Astrocyte of the hippocampus (primary cell): ENCODE data around the gene NIFK.
"Not testable (repeated sequence)": the region's sequence is repeated elsewhere in the genome, so short reads cannot be mapped to it uniquely, and the experiment has no call there.

Experiments
- DNase-seq: peaks from one replicate; pipeline ENCODE4 v3.0.0; 2011; ENCODE audit warnings: low read depth, low spot score

NIFK gene

DNA sequence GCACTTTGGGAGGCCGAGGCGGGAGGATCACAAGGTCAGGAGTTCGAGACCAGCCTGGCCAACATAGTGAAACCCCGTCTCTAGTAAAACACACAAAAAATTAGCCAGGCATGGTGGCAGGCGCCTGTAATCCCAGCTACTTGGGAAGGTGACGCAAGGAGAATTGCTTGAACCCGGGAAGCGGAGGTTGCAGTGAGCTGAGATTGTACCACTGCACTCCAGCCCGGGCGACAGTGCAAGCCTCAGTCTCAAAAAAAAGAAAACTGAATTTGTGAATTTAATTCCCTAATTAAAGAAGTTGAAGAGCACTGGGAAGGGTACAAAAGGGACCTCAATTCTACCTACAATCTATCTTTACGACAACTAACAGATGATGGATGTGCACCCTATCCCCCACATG lies 2.1 kb downstream of the NIFK start:
- DNase-seq, result not testable (repeated sequence)

DNA sequence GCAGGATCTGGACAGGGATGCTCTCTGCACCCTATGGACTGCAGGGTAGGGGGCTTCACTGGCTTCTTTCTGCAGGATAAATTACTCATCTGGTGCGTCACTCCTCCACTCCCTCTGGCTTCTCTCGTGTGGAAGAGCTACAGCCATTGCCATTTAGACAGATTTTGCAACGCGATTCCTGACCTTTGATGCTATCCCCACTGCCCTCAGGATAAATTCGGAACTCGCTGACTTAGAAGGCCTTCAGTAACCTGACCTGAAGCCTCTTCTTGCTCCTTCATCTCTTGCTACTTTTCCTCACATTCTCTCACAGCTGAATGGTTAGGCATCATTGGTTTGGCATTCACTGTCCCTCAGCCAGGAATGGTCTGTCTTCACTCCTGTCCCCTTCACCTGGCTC lies 5.3 kb downstream of the NIFK start:
- DNase-seq, result no peak

DNA sequence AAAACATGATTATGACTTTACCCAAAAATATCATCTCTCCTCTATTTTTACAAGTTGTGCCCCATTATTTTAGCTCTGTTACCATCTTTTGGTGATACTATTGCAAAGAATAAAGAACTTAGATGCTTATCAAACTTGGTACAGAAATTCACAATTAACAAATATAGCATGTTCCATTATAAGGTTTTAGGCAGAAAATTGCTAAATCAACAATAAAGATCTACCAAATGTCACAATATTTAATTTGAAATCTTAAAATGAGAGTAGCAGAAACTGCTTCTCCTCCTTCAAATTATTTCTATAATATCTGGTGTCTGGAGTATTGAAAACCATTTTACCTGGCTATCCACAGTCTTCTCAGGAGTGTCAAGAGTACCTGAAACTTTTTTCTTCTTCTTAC lies 8.7 kb downstream of the NIFK start:
- DNase-seq, result no peak

DNA sequence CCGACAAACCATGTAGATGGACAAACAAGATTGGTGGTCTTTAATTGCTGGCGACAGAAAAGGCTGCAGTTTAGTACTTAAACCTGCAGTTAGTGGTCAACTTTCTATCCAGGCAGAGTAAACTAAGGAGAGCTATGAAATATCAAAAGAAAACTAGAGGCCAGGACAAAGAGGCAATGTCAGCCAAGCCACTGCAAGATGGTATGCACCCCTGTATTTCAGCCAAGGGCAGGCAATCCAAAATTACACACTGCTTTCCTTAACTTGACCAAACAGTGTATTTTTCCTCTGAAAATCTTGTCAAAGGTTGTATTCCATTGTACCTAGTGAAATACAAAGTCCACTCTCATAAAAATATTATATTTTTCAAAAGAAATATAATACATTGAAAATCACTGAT lies 9.3 kb downstream of the NIFK start:
- no peak for DNase-seq

DNA sequence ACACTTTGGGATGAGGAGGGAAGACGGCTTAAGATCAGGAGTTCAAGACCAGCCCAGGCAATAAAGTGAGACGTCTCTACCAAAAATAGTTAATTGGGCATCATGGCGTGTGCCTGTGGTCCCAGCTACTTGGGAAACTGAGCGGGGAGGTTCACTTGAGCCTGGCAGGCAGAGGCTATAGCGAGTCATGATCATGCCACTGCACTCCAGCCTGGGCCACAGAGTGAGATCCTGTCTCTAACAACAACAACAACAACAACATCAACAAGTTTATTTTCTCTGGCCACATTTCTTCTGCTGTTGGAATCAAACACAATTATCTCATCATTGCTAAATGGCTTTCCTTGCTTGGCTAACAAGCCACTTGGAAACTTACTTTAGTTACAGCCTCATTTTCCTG lies 13.4 kb downstream of the NIFK start:
- DNase-seq, result no peak

DNA sequence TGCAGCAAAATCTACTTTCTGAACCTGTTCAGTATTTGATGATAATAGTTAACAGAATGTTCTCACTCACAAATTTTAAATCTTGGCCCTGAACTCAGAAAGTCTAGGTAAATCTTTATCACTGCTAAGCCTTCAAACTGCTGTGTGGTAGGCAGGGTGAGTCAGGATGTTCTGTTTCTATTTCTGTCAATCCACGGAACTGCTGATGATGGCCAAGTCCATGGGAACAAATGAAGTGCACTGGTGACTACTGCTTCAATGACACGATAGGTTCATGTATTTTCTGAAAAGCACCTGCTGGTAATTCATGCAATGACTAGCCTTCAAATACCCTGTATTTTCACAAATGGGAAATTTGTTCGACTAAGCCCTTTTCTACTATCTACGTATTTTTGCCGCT lies 14.2 kb downstream of the NIFK start:
- peak; percentile 52 for DNase-seq

DNA sequence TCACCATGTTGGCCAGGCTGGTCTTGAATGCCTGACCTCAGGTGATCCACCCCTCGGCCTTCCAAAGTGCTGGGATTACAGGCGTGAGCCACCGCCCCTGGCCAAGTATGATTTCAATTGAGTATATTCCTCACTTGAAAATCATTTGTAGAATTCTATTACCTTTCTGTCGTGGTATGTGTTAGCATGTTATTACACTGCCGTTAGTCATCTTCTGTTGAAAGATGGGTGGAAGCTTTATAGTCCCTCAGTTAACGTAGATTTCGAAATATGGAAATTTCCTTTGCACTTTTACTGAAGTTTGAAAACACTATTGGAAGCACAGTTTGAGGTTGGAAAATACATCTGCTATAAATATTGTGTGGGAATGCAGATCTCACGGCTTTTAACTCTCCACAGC lies 14.7 kb downstream of the NIFK start:
- peak; percentile 27 for DNase-seq

DNA sequence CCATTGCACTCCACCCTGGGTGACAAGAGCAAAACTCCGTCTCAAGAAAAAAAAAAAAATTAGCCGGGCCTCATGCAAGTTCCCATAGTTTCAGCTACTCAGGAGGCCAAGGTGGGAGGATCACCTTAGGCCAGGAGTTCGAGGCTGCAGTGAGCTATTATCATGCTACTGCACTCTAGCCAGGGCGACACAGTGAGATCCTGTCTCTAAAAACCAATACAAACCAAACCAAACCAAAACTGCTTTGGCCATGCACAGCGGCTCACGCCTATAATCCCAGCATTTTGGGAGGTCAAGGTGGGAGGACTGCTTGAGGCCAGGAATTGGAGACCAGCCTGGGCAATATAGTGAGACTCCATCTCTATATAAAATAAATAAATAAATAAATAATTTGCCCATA lies 19.1 kb downstream of the NIFK start:
- DNase-seq, result no peak

DNA sequence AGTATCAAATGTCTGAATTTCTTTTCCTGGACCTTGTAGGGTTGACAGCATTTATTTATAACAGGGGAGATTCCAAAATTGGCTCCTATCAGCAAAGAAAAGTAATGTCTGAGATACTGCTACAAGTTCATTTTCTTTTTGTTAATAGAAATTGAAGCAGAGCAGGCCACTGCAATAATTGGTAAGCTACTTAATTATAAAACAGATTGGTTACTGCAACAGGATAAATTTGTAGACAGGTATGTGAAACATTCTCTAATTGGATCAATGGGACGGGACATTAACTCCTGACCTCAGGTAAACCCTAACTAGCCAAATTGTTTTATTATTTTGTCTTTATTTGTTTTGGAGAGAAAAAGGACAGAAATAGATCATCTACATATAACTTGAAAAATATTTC lies 20.5 kb downstream of the NIFK start:
- no peak for DNase-seq

DNA sequence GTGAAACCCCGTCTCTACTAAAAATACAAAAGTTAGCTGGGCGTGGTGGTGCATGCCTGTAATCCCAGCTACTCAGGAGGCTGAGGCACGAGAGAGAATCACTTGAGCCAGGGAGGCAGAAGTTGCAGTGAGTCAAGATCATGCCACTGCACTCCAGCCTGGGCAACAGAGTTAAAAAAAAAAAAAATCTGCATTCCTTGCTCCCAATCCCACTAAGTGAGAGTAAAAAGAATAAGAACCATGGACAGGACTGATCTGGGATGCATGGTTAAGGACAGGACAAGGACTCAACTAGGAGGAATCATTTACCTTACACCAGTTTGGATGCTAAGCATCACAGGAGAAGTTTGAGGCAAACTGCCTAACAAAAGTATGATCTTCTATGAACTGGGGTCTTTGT lies 25.2 kb downstream of the NIFK start:
- DNase-seq, result peak; percentile 6

DNA sequence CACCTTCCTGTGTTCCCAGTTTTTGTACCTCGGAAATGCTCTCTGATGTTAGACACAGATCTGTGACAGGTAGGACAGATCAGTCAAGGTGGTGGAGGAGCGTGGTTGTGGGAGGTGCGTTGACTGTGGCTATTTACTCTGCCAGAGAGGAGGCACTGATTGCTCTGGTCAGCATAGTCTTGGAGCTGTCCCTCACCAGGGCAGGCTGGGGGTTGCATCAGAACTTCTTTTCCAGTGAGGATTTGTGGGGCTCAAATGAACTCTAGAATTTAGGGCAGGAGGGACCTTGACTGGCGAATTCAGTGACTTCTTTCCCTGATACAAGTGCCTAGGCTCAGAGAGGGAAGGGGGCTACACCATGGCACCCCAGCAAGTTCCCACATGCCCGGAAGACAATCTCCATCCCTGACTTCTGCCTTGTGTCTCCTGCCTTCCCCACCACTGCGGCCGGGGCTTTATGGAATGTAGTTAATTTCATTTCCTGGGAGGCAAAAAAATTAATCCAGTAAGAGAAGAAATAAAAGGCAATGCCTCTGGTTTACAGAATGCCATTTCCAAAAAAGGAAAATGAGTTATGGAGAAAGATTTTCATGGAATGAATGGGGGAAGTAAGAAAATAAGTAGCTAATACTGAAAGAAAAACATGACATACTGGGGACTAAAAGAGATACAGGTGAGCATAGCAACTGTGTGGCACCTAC lies 26.1 kb downstream of the NIFK start:
- peak; percentile 16 for DNase-seq

DNA sequence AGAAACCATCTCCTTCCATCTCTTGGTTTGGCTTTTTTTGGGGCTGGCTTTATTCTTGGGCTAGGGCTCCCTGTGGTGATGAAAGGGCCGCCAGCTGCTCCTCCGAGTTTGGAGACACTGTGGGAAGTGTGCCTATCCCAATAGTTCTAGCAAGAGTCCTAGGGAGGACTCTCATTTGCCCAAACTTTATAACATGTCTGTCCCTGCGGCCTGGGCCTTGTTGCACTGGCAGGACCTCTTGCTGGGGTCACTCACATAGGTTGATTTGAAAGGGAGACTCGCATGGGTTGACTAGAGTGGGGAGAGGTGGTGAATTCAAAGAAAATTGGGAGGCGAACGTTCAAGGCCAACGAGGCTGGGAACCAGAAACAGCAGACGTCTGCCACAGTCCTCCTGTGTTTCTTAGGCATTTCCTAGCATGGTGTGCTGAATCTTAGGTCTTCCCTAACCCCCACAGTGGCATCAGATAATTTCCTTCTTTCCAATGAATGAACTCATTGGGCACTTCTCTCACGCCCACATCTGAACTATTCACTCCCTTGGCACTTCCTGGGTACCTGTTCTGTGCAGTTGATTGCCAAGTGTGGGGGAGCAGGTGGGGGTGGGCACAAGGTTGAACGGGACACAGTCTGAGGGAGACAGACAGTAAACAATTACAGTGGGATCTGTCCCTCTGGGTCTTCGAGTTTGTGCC lies 26.8 kb downstream of the NIFK start:
- DNase-seq, result no peak

DNA sequence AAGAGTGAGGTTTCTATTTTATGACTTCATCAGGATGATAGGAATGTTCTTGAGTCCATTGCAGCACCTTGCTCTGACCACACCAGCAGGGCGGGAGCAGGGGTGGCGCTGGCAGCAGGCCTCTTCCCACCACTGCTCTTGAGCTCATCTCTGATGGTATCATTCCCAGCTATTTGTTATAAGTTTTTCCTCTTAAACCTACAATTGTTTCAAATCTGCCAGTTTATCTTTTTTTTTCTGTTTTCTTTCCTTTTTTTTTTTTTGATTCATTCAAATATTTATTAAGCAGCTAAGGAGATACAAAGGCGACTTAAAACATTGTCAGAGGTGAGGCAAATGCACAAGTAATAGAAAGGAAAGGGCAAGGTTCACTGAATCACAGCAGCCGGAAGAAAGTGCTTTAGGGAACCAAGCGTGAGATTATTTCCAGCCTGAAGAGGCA lies 28.7 kb downstream of the NIFK start:
- peak; percentile 38 for DNase-seq

DNA sequence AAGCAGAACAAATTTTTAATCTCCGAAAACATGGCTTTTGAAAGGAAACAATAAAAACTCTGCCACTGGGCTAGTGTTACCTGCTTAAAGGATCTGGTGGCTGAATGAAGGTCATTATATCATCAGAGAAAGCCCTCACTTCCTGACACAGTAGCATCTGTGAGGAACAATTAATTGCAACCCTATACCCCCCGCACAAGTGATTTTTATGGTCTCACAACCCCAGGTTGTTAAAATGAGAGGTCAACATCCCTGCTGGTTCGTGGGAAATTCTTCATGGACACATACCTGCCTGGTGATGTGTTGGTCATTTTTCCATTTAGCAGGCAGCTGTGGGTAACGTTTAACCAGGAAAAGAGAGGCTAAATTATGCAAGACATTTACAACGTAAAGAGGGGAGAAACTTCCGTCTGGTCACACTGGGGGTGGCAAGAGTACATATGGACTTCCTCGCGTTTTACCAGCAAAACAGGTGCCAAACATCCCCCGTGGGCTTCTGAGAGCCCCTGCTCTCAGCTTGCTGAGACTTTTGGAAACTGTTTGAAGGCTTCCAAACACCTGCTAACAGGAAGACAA lies 29.2 kb downstream of the NIFK start:
- peak; percentile 7 for DNase-seq

DNA sequence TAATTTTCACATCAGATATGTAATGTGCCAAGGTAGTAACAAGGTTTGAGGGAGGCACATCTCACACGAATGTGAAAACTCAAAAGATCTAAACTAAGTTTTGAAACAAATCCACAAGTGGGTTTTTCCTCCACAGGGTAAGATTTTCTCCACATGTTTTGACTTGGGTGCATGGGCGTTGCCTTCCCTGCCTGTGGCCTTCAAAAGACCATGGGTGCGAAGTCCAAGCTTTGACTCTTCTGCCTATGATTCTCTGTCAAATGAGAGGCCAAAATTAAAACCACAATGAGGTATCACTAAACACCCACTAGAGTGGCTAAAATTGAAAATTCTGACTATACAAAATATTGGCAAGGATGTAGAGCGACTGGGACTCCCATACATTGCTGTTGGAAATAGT lies 30.7 kb downstream of the NIFK start:
- DNase-seq, result no peak

DNA sequence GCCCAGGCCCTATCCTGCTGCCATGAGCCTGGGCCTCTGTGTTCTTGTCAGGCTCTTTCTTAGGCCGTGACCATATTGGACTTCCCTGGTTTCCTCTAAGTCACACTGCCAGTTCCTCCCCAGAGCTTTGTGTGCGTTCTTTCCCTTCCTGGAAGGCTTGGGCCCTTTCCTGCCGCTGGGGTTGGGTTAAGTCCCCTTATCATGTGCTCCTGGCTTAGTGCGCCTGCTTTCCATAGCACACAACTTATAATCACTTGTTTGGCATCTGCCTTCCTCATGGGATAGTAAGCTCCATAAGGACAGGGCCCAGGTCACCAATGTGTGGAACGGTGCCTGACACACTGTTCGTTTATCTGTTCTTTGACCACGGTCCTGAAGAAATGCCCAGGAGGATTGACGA lies 31.3 kb downstream of the NIFK start:
- DNase-seq, result no peak

DNA sequence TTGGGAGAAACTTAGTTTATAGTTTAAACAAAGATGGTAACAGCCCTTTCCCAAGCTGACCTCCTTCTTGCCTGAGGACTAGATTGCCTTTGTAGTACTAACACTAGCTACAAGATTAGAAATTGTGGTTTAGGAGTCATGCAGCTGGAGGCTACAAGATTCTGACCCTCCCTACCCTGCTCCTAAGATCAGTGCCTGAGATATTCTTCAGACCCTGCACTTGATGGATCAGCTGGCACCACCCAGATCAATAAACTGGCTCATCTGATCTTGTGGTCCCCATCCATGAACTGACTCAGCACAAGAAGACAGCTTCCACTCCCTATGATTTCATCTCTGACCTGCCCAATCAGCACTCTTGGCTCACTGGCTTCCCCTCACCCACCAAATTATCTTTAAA lies 34.9 kb downstream of the NIFK start:
- DNase-seq, result not testable (repeated sequence)

DNA sequence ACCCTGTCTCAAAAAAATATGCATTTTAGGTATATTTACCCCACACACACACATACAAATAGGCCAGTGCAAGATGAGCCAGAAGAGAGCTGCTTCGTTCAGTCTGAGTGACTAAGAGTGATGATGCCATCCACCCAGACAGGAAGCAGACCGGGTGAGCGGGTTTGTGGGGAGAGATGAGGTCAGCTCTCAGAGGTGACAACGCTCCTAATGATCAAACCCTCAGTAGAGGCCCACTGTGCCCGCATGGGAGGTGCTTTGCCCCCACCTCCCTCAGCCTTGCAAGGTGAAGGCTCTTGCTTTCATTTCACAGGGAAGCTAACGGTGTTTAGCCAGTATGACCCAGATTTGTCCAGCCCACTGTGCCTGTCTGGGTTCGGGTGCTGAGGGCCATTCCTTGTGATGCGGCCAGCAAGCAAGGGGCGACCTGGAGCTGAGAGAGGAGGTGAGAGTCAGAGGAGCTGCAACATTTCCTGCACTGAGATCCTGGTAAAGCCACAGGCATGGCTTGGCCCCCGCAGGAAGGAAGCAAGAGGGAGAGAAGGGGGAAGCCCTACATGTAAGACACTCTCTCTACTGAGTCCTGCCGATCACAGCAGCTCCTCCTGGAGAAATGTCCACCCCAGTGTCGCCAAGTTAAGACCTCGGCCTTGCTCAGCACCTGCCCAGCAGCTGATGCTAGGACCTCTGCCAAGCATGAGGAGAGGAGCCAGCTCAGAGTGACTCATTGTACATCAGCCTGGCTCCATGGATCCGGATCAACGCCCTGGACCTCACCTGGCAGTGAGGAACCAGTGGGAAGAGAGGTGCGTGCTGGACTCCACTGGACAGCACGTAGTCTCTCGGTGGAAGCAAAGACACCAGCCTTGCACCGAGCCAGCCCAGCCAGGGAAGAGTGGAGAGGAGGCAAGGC lies 37.0 kb downstream of the NIFK start:
- DNase-seq, result peak; percentile 78

DNA sequence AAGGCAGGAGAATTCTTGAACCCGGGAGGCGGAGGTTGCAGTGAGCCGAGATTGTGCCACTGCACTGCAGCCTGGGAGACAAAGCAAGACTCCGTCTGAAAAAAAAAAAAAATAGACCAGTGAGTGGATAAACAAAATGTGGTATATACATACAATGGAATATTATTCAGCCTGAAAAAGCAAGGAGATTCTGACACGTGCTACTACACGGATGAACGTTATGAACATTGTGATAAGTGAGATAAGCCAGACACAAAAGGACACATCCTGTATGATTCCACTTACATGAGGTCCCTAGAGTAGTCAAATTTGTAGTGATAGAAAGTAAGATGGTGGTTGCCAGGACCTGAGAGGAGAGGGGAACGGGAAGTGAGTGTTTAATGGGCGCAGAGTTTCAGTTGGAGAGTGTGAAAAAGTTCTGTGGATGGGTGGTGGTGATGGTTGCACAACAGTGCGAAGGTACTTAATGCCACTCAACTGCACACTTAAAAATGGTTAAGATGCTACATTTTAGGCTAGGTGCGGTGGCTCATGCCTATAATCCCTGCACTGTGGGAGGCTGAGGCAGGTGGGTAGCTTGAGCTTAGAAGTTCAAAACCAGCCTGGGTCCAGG lies 38.3 kb downstream of the NIFK start:
- no peak for DNase-seq

DNA sequence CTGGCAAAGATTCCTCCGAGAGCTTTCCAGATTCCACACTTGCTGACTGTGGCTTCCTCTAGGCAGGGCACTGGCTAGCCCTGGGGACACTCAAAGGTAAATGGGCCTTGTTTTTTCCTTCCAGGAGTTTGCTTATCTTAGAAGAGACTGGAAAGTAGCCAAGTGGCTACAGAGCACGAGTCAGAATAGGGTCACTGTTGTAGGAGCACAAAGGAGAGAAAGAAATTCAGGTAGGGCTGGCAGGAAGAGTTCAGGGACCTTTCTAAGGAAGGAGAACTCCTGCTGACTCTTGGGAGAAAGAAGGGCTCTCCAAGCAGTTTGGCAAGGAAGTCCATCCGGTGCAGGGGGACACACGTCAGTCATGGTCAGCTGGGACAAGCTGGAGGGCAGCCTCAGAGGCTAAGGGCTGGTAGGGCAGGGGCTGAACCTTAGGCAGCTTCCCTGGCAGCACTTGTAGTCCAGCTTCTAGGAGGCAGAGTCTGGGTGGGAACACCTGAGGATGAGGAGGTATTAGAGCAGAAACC lies 39.5 kb downstream of the NIFK start:
- DNase-seq, result peak; percentile 42

DNA sequence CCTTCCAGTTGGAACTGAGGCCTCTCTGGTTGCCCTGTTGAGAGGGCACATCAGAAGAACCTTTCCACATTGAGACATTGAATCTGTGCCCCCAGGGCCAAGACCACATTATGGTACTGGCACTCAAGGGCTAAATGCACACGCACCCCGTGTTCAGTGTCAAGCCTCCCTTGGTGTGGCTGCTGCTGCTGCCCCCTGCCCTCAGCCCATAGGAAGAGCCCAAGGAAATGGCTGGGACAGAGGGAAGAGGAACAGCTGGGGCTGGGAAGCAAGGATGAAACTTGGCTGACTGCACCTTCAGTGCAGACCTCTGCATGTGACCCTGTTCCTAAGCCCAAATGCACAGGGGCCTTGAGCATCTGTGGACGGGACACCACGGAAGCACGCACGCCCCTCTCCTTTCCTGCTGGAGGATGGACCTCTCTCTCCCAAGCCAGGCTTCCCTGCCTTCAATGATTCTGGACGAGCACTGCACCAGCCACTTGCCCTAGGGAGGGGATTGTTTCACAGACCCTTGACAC lies 40.2 kb downstream of the NIFK start:
- DNase-seq, result no peak
